ENCODE data around the gene PKNOX2.

Gene PKNOX2

GRCh38 chr11:125379981-125380380 is 215.4 kb downstream of the PKNOX2 start:
- TF ChIP-seq, protein P1, sequence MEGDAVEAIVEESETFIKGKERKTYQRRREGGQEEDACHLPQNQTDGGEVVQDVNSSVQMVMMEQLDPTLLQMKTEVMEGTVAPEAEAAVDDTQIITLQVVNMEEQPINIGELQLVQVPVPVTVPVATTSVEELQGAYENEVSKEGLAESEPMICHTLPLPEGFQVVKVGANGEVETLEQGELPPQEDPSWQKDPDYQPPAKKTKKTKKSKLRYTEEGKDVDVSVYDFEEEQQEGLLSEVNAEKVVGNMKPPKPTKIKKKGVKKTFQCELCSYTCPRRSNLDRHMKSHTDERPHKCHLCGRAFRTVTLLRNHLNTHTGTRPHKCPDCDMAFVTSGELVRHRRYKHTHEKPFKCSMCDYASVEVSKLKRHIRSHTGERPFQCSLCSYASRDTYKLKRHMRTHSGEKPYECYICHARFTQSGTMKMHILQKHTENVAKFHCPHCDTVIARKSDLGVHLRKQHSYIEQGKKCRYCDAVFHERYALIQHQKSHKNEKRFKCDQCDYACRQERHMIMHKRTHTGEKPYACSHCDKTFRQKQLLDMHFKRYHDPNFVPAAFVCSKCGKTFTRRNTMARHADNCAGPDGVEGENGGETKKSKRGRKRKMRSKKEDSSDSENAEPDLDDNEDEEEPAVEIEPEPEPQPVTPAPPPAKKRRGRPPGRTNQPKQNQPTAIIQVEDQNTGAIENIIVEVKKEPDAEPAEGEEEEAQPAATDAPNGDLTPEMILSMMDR (conservative IDR thresholded peaks at IDR 0.05; ENCODE audit: low read depth, low read length): no peak
- DNase-seq (ENCODE audit: low read depth): no peak

DNA sequence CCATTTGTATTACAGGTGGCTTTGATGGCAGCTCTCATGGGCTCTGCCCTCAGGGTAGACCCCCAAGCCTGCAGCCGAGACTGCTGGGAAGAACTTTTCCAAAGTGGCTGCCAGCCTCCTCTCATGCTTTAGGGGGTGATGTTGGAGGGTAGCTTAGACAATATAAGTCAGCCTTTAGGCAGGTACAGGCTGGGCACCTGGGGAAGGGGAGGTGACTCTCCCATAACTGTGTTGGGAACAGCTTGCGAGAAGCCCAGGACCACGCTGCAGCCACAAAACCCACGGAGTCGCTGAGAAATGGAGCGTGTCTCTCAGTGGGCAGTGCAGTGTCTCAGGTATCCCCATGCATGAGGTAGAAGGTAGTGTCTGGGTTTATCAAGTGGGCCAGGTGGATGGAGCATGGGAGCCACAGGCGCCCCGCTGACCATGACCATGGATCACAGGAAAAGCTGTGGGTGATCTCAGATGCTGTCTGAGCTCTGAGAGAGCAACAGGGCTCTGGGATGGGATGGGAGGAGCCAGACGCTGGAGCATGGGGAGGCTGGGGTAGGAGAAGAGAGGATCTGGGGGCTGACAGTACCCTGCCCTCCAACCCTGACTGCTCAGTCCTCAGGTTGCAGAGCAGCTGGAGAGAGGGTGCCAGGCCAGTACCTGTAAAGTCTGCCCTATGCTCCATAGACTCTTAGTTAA is 216.3 kb downstream of the PKNOX2 start:
- no peak overlapping the region for H3K4me3 ChIP-seq (ENCODE audit: low read depth, low read length)
- TF ChIP-seq, protein P1 (conservative IDR thresholded peaks at IDR 0.05; ENCODE audit: low read depth, low read length): no peak
- no peak for DNase-seq (ENCODE audit: low read depth)

More at GRCh38 chr11:125379981-125380380, 215.4 kb downstream of the PKNOX2 start:
- no peak overlapping the region for H3K4me3 ChIP-seq (ENCODE audit: low read depth, low read length)

GRCh38 chr11:125381499-125382044 is 217.0 kb downstream of the PKNOX2 start:
- H3K4me3 ChIP-seq (ENCODE audit: low read depth, low read length): no peak overlapping the region
- TF ChIP-seq, protein P1 (conservative IDR thresholded peaks at IDR 0.05; ENCODE audit: low read depth, low read length): no peak
- no peak for DNase-seq (ENCODE audit: low read depth)

DNA sequence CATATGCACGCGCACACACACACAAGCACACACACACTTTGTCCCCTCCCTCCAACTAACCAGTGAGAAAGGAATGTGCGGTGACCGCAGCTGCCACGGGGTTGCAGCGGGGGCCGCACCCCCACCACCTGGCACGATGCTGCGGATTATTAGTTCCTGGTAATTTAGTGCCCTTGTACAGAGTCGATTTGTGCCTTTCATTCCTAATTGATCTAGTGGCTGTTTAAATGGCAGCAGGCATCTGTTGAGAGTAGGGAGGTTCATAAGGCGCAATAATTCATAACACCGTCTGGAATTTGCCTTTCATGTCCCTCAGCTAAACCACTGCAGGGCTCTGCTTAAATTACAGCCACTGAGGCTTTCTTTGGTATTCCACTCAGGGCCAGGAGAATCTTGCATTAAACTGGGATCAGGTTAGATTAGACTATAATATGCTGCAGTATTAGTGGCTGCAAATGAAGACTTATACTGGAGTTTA is 217.8 kb downstream of the PKNOX2 start:
- no peak for DNase-seq (ENCODE audit: low read depth)
- TF ChIP-seq, protein P1 (conservative IDR thresholded peaks at IDR 0.05; ENCODE audit: low read depth, low read length): no peak

DNA sequence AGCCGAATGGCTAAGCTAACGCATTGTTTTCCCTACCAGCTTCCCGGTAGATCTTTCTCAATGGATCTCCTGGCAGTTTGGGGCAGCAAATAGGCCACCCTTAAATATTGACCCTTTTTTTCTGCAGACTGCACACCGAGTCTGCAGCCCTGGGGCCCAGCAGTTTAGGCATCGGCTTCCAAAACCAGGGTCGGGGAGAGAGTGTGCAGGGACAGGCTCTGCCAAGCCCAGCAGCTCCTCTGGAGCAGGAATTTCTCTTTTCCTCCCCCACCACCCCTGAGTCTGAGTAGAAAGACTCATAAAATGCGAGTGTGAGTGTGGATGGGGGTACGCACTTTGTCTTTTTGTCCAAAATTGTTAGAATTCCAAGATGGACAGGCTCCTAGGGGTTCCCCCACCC is 218.3 kb downstream of the PKNOX2 start:
- no peak overlapping the region for H3K4me3 ChIP-seq (ENCODE audit: low read depth, low read length)
- DNase-seq (ENCODE audit: low read depth): no peak
- TF ChIP-seq, protein P1 (conservative IDR thresholded peaks at IDR 0.05; ENCODE audit: low read depth, low read length): no peak

More for the DNA sequence above, 217.8 kb downstream of the PKNOX2 start:
- H3K4me3 ChIP-seq (ENCODE audit: low read depth, low read length): no peak overlapping the region

DNA sequence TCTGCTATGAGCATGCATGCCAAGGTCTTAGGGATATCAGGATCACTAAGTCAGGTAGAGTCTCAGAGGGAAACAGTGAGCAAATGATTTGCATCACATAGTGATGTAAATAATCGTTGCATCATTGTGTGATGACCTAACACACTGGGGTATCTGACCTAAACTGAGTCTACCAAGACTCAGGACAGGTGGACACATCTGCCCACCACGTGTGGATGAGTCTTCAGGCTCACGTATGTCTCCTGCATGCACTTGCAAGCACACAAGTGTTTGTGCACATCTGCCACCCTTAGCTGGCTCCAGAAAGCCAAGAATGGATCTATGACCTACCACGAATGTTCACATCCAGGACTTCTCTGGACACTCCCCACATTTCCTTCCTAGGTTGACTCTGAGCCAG is 220.3 kb downstream of the PKNOX2 start:
- TF ChIP-seq, protein P1 (conservative IDR thresholded peaks at IDR 0.05; ENCODE audit: low read depth, low read length): no peak
- DNase-seq (ENCODE audit: low read depth): no peak
- H3K4me3 ChIP-seq (ENCODE audit: low read depth, low read length): no peak overlapping the region

GRCh38 chr11:125387901-125388300 is 223.3 kb downstream of the PKNOX2 start:
- TF ChIP-seq, protein P1 (conservative IDR thresholded peaks at IDR 0.05; ENCODE audit: low read depth, low read length): no peak
- no peak for DNase-seq (ENCODE audit: low read depth)
- H3K4me3 ChIP-seq (ENCODE audit: low read depth, low read length): no peak overlapping the region
